HG02588 (cell line): ENCODE data around the gene GPX3.

ENCODE experiments used
- ATAC-seq: cut with Tn5 transposase; IDR thresholded peaks from one replicate; pipeline ENCODE4 v1.9.1; 2021; ENCODE audit warnings: mild to moderate bottlenecking, moderate library complexity; ENCODE audit not compliant: unreplicated experiment

The GPX3 gene

DNA sequence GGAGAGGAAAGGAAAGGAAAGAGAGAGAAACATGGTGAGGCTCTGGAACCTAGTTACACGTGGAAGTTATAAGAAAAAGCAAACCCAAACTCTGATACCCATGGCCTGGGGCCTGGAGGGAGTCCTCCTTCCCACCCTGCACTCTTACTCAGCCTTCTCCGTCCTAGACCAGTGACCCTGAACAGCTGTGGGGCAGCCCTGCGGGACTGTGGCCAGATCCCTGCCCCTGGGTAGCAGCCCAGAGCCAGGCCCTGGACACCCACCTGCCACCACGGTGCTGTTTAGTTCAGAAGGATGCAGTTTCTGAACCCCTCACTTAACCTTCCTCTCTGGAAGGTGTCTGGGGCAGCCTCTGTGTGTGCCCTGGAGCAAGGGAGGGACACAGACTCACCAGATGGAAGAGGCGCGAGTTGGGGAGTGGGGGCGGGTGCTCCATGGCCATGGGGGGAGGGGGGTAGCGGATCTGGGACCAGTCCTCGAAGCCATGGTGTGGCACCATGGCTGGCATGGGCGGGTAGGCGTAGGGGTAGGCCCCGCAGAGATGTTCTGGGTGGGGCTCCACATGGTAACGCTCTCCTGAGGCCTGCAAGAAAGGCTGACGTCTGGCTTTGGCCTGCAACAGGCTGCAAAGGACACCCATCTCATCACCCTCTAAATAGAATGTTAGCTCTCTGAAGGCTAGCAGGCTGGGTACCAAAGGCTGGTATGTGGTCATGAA, 13.0 kb downstream of the GPX3 start:
- ATAC-seq = no peak

- no peak for ATAC-seq
Observed at GRCh38 chr5:151034422-151035379, 14.3 kb downstream of the GPX3 start.

DNA sequence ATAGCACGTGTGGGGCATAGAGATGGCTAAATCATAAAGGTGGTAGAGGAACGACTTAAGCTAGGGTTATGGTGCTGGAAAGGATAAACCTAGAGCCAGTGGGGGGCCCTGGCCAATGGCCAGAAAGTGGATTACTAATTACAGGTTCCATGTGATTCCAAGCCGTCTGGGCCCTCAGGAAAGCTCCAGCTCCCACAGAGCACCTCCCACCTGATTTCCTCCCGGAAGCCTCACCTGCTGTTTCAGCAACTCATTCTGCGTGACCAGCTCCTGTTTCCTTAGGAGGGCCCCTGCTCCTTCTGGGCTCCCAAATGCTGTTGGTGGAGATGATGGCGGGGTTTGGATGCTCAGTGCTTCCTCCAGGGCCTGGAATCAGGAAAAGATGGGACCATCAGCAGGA, 16.2 kb downstream of the GPX3 start:
- ATAC-seq = no peak

- no peak for ATAC-seq
Observed at GRCh38 chr5:151037561-151038411, 17.4 kb downstream of the GPX3 start.

DNA sequence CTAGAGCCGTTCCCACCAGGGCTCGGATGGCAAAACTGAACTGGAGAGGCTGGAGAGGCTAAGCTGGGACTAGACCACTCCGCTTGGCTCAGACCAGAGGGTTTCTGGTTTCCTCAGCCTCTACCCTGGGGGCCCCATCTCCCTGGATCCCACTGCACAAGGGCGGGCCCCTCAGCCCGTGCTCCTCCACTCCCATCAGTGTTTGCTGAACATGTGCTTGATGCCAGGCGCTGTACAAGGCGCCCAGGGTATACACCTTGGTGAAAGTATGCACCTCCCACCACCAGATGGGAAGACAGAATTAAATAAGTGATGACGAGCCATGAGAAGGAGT, 18.0 kb downstream of the GPX3 start:
- ATAC-seq = no peak

- no peak for ATAC-seq
Observed at GRCh38 chr5:151038801-151039238, 18.4 kb downstream of the GPX3 start.

GRCh38 chr5:151039665-151040064, 19.3 kb downstream of the GPX3 start:
- ATAC-seq = no peak

DNA sequence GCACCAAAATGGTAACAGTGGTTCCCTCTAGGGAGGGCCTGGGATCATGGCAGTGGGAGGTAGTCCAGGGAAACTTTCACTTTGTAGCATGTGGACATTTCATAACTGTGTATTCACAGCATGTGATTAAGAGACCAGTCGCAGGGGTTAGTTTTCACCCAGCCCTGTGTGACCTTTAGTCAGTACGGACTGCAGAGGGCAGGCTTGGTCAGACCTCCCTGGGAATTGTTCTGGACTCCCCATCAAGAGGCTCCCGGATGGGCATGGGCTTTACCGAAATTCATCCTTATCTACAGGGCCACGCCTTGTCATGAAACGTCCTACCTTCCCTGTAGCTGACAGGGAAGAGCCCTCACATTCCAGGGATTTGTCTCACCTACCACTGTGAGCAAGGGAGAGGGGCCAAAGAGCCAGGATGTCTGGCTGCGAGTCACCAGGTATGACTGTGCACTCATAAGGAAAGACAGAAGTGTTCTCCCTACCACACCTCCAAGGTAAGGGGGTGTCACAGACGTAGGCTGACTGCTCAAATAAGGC, 19.9 kb downstream of the GPX3 start:
- no peak for ATAC-seq

- ATAC-seq = no peak
Observed at GRCh38 chr5:151041577-151042268, 21.3 kb downstream of the GPX3 start.

DNA sequence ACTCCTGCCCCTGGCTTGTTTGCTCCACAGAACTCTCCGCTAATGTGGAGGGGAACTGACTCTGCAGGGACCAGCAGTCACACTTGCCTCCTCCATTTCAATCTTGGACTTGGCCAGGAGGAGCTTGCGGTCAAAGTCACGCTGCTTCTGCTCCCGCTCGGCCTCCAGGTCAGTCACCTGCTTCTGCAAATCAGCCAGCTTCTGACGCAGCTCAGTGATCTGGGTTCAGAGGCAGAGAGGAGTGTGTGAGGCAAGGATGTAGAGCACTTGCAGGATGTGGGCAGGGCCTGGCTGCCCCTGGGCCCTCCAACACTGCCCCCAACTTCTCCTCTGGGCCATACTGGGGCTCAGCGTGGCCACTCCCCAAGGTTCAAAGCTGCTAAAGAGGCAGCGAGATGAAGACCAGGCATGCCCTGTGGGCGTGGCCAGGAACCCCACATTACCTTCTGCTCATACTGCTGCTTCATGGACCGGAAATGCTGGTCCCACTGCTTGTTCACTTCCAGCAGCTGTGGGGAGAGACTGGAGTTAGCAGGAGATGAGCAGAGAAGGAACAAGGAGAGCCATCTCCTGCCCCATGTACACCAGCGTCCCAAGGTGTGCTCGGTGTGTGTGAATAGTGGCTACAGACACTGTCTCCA, 22.2 kb downstream of the GPX3 start:
- ATAC-seq = no peak

GRCh38 chr5:151047814-151048425, 27.5 kb downstream of the GPX3 start:
- ATAC-seq = peak; percentile 50

DNA sequence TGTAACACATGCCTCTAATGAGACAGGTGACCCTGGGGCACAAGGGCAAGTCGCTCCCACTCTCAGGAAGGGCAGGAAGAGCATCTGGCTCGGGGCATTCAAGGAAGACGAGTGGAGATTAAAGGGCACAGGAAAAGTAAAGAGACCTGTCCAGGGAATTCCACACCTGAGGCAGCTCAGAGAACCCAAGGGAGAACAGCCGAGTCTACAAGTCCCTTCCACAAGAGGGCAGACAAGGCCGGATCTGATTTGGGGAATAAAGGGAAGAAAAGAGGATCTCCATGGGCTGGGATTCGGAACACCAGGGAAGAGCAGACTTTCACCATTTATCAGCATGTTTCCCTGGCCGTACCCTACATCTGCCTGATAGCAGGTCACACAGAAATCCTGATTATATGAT, 28.1 kb downstream of the GPX3 start:
- ATAC-seq = no peak

DNA sequence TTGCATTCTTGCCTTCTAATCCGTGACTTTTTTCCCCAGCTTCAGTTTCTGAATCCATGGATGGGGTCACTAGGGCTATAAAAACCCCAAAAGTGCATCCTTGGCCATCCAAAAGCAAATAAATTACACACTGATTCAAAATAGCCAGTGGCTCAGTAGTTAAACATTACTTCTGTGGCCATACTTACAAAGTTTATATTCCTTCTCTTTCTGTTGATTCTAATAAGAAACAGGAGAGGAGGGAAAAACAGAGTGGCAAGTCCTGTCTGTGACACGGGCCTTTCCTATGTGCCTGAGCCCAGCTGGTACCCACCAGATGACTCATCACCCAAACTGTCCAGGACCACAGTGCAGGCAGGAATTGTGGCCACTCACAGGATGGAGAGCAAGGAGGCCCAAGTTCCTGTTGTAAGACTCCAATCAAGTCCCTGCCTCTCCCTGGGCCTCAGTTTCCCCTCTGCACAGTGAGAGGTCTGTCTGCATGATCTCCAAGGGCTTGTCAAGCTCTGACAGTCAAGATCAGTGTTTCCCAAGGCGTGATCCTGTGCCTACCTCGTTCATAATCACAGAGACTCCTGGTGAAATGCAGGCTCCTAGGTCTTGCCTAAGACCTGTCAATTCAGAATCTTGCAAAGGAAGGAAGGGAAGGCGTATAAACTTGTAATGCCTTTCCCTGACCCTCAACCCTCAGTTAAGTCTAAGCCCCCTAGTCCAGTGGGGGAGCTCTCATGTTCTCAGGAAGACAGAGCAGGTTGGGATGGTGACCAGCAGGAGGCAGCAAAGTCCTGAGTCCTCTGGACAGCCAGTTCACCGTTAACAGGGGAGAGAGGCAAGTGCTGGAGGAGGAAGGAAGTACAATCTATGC, 30.9 kb downstream of the GPX3 start:
- ATAC-seq = peak; percentile 67

GRCh38 chr5:151051931-151052608, 31.7 kb downstream of the GPX3 start:
- ATAC-seq = peak; percentile 3

GRCh38 chr5:151052836-151053235, 32.4 kb downstream of the GPX3 start:
- ATAC-seq = no peak

GRCh38 chr5:151053796-151054462, 33.5 kb downstream of the GPX3 start:
- ATAC-seq = no peak

DNA sequence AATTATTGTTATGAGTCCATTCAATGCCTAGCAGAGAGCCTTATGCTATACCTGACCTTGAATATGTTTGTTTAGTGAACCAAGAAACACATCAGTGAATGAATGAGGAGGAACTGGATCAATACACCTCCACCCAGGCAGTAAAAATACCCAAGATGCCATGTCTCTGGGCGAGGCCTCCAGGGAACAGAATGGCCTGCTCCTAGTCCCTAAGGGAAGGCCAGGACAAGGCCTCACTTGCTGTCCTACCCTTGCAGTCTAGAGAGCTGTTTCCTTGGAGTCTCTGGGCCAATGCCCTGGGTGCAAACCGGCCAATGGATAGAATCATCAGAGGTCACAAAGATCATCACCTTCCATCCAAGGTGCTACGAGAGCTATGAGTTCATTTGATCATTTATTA, 34.3 kb downstream of the GPX3 start:
- no peak for ATAC-seq
